Panc1 (cell line): ENCODE results near the gene MYH11. TPM values are rescaled to one million over a fixed set of nuclear protein-coding genes. Genes with fewer than 3 reads are reported as not detected.

ENCODE experiments used
- ATAC-seq: fragments of 200-7000 bp; cut with Tn5 transposase; 2 replicates; pipeline ENCODE4 v1.9.1; 2020; ENCODE audit warnings: mild to moderate bottlenecking, moderate library complexity
- BruUV-seq: library from RNA; stranded (reverse); fragments of 400-500 nt; replicated peaks from 2 replicates; lab custom pipeline; 2021; lab: Mats Ljungman, UMichigan
- CTCF ChIA-PET: fragments of 300-600 bp; sonication (Branson Sonifier 250); formaldehyde crosslinking; loops from one replicate; lab custom pipeline; 2022; ENCODE audit warnings: antibody characterized with exemption; lab: Charles Lee
- POLR2A ChIA-PET: fragments of 300-600 bp; sonication (Branson Sonifier 250); formaldehyde crosslinking; loops from one replicate; lab custom pipeline; 2022; ENCODE audit warnings: antibody characterized with exemption; lab: Charles Lee
- DNase-seq: peaks from one replicate; pipeline ENCODE4 v3.0.0-alpha.2; 2010; ENCODE audit warnings: low read depth, low spot score
- H3K27ac ChIP-seq: 2 replicates; pipeline ENCODE4 v1.5.1; 2011; ENCODE audit warnings: mild to moderate bottlenecking, low read length, inconsistent platforms
- H3K27me3 ChIP-seq: fragments of 200-500 bp; sonication (Bioruptor generic); 2 replicates; pipeline ENCODE4 v1.6.0; 2014; ENCODE audit warnings: low read length, inconsistent platforms; ENCODE audit not compliant: control insufficient read depth, insufficient read depth
- H3K36me3 ChIP-seq: fragments of 200-500 bp; sonication (Bioruptor generic); 2 replicates; pipeline ENCODE4 v1.5.1; 2014; ENCODE audit warnings: inconsistent platforms, mild to moderate bottlenecking, low read length, moderate library complexity; ENCODE audit not compliant: control insufficient read depth, insufficient read depth
- H3K4me1 ChIP-seq: 2 replicates; pipeline ENCODE4 v1.5.1; 2011; ENCODE audit warnings: inconsistent platforms, mild to moderate bottlenecking, low read length, moderate library complexity; ENCODE audit not compliant: control insufficient read depth, insufficient read depth
- H3K4me3 ChIP-seq, 2 experiments: 2 replicates each; pipeline ENCODE4 v1.5.1; 2011 to 2012; ENCODE audit warnings: low read depth in 2 of 2, low read length in 2 of 2, mild to moderate bottlenecking in 2 of 2, inconsistent platforms in 1 of 2, moderate library complexity in 1 of 2
- H3K9me3 ChIP-seq: fragments of 200-500 bp; sonication (Bioruptor generic); 2 replicates; pipeline ENCODE4 v1.5.1; 2014; ENCODE audit warnings: low read depth, mild to moderate bottlenecking, inconsistent platforms, low read length, moderate library complexity; ENCODE audit not compliant: control insufficient read depth, insufficient read depth
- CTCF ChIP-seq: fragments of 450-650 bp; IDR thresholded peaks from 2 replicates; pipeline ENCODE4 v1.5.1; 2017; ENCODE audit warnings: mild to moderate bottlenecking
- POLR2AphosphoS5 ChIP-seq: IDR thresholded peaks from 2 replicates; pipeline ENCODE4 v1.6.1; 2012; ENCODE audit warnings: mild to moderate bottlenecking, low read depth, low read length, moderate library complexity
- REST ChIP-seq, 2 experiments: IDR thresholded peaks; 2 replicates each; pipeline ENCODE4 v1.6.1; 2011 to 2012; ENCODE audit warnings: low read depth in 2 of 2, control low read depth in 1 of 2, low read length in 1 of 2, mild to moderate bottlenecking in 1 of 2, moderate library complexity in 1 of 2; ENCODE audit not compliant: insufficient read depth in 1 of 2
- SIN3A ChIP-seq: IDR thresholded peaks from 2 replicates; pipeline ENCODE4 v1.6.1; 2012; ENCODE audit warnings: low read depth, mild to moderate bottlenecking, low read length, moderate library complexity, borderline replicate concordance; ENCODE audit not compliant: insufficient read depth
- TCF7L2 ChIP-seq: IDR thresholded peaks from 2 replicates; pipeline ENCODE4 v1.6.1; 2011; ENCODE audit warnings: mild to moderate bottlenecking, low read depth, low read length, inconsistent platforms
- in situ Hi-C: cut with HindIII; loops from 2 replicates; pipeline ENCODE4 v1.10.0; 2016; ENCODE audit warnings: low sequenced_read_pairs, low pct_unique_long_range_greater_than_20kb
- intact Hi-C: fragments of 100-400 bp; cut with micrococcal nuclease; formaldehyde crosslinking; loops from one replicate; pipeline ENCODE4 v1.10.0; 2022; ENCODE audit not compliant: unreplicated experiment
- total RNA-seq: library from RNA; stranded (reverse); gene quantifications from one replicate; pipeline ENCODE4 v1.2.1, GENCODE V29; 2021; ENCODE audit not compliant: unreplicated experiment

Gene MYH11
- total RNA-seq, 1 experiment from 2014 or later = 0.51 TPM

GRCh38 chr16:15898654-15899053 lies 41.8 kb upstream of the MYH11 start:
- Histone ChIP-seq H3K36me3 (no peaks in the 10 kb centered on the region), H3K4me1 (peaks cover 29% of the 10 kb centered on the region), H3K4me3 (no peak overlapping the region), H3K9me3 (no peaks in the 10 kb centered on the region), H3K27ac (peak overlapping the region; percentile 80), H3K27me3 (no peaks in the 10 kb centered on the region)
- intact Hi-C loops = no loop called here
- CTCF ChIA-PET = interaction anchor here (0.5 kb wide), 1 partner anchor 173 kb away, joined by 3 read pairs; no protein-coding TSS in a partner anchor
- in situ Hi-C loops = loop anchor here (10.0 kb wide), 1 partner anchor 136 kb away; no protein-coding TSS in a partner anchor
- POLR2A ChIA-PET = no interaction called here
- BruUV-seq = no TSS peak
- DNase-seq (no peak), ATAC-seq (no peak)
- TF ChIP-seq SIN3A = no peak
- no peak for TF ChIP-seq CTCF
- no peak for TF ChIP-seq POLR2AphosphoS5

- peaks cover 29% of the 10 kb centered on the region for H3K4me1 ChIP-seq
- ChIA-PET CTCF (interaction anchor here (0.5 kb wide), 1 partner anchor 174 kb away, joined by 3 read pairs; no protein-coding TSS in a partner anchor), POLR2A (no interaction called here)
- in situ Hi-C loops (loop anchor here (10.0 kb wide), 1 partner anchor 137 kb away; no protein-coding TSS in a partner anchor), intact Hi-C loops (no loop called here)
- no peak for TF ChIP-seq SIN3A
- no peak for TF ChIP-seq POLR2AphosphoS5
- no peak for TF ChIP-seq TCF7L2
- TF ChIP-seq REST (IDR thresholded peaks at IDR 0.05; ENCODE audit: insufficient read depth in 1 of 2, low read depth in 2 of 2, low read length in 1 of 2) = no peak
- no peak for TF ChIP-seq CTCF
- BruUV-seq = no TSS peak
- no peak for DNase-seq
- no peak overlapping the region for H3K4me3 ChIP-seq
- H3K36me3 ChIP-seq = no peaks in the 10 kb centered on the region
- ATAC-seq = no peak
- H3K9me3 ChIP-seq = no peaks in the 10 kb centered on the region
- no peaks in the 10 kb centered on the region for H3K27me3 ChIP-seq
- peak overlapping the region; percentile 51 for H3K27ac ChIP-seq
Measured at GRCh38 chr16:15897834-15898254, 41.0 kb upstream of the MYH11 start.
